Epithelial cell of proximal tubule (primary cell): ENCODE results near the gene ZNF587. TPM values are rescaled to one million over a fixed set of nuclear protein-coding genes. Genes with fewer than 3 reads are reported as not detected.
A peak's percentile ranks its signal among the peaks of the same experiment; 100 is the strongest.
"Not testable (repeated sequence)": the region's sequence is repeated elsewhere in the genome, so short reads cannot be mapped to it uniquely, and the experiment has no call there.

Source experiments
- DNase-seq: peaks from one replicate; pipeline ENCODE4 v3.0.0-alpha.2; 2011; ENCODE audit warnings: low read depth
- H3K4me3 ChIP-seq: 2 replicates; pipeline ENCODE4 v1.5.1; 2011; ENCODE audit warnings: low read depth, mild to moderate bottlenecking, low read length
- total RNA-seq: library from RNA; depleted of rRNA; stranded (reverse); fragments of >200 nt; gene quantifications from 2 replicates; pipeline ENCODE4 v1.2.3, GENCODE V29; 2015
- TF ChIP-seq, protein P1 (sequence below): conservative IDR thresholded peaks from 2 replicates; pipeline ENCODE4 v1.5.1; 2012; ENCODE audit warnings: low read depth, mild to moderate bottlenecking, low read length

Gene ZNF587
- total RNA-seq, 1 donor from 2014 or later = 14.4 TPM

DNA sequence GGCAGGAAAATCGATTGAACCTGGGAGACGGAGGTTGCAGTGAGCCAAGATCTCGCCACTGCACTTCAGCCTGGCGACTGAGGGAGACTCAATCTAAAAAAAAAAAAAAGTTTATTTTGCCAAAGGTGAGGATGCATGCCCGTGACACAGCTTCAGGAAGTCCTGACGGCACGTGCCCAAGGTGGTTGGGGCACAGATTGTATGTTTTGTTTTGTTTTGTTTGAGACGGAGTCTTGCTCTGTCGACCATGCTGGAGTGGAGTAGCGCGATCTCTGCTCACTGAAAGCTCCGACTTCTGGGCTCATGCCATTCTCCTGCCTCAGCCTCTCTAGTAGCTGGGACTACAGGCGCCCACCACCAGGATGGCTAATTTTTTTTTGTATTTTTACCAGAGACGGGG is 31.7 kb upstream of the ZNF587 start:
- TF ChIP-seq, protein P1, sequence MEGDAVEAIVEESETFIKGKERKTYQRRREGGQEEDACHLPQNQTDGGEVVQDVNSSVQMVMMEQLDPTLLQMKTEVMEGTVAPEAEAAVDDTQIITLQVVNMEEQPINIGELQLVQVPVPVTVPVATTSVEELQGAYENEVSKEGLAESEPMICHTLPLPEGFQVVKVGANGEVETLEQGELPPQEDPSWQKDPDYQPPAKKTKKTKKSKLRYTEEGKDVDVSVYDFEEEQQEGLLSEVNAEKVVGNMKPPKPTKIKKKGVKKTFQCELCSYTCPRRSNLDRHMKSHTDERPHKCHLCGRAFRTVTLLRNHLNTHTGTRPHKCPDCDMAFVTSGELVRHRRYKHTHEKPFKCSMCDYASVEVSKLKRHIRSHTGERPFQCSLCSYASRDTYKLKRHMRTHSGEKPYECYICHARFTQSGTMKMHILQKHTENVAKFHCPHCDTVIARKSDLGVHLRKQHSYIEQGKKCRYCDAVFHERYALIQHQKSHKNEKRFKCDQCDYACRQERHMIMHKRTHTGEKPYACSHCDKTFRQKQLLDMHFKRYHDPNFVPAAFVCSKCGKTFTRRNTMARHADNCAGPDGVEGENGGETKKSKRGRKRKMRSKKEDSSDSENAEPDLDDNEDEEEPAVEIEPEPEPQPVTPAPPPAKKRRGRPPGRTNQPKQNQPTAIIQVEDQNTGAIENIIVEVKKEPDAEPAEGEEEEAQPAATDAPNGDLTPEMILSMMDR = no peak
- H3K4me3 ChIP-seq = no peak overlapping the region
- DNase-seq = no peak

DNA sequence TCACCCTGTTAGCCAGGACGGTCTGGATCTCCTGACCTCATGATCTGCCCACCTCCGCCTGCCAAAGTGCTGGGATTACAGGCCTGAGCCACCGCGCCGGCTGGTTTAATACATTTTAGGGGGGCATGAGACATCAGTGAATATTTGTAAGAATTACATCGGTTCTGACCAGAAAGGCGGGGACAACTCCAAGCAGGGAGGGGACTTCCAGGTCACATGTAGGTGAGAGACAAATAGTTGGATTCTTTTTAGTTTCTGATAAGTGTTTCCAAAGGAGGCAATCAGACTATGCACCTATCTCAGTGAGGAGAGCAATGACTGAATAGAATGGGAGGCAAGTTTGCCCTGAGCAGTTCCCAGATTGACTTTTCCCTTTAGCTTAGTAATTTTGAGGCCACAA is 31.3 kb upstream of the ZNF587 start:
- DNase-seq = no peak
- no peak overlapping the region for H3K4me3 ChIP-seq
- TF ChIP-seq, protein P1 = no peak

DNA sequence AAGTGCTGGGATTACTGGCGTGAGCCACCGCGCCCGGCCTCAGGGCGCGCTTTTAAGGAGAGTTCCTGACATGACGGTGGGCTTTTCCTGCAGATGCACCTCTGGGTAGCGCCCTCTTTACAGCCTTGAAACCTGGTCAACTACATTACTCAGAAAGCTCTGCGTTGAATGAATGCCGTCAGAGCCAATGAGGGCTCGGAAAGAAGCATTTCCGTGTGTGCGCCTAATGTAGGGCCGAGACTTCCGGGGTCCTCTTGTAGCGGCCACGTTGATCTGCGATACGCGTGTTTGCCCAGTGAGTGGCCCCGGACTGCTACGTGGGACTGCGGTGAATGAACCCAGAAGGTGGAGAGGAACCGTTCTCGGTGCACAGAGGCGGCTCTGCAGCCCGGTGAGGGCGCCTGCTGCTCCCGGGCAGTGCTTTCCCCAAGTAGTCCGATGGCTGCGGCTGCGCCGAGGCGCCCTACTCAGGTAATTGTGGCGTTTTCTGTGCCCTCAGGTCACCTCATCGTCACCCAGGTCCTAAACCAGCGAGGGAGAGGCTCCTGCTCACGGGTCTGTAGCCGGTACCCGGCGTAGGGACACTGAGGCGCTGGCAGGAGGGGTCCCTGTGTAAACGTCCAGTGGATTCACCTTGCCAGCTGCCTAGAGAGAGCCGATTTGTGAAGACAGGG is 30.0 kb upstream of the ZNF587 start:
- peak overlapping the region; percentile 81 for H3K4me3 ChIP-seq
- TF ChIP-seq, protein P1 = peak; percentile 17
- DNase-seq = peak; percentile 78

DNA sequence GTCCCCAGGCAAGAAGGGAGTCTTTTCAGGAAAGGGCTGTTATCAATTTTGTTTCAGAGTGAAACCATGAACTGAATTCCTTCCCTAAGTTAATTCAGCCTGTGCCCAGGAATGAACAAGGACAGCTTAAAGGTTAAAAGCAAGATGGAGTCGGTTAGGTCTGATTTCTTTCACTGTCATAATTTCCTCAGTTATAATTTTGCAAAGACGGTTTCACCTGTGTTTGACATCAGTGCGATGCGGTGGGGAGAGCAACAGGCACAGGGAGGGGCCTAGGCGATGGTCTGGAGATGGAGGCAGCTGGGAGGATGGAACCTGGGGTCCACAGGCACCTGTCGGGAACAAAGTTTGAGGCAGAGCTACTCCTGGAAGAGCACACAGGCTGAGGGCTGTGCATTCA is 29.1 kb upstream of the ZNF587 start:
- peak overlapping the region; percentile 81 for H3K4me3 ChIP-seq
- TF ChIP-seq, protein P1 = no peak
- no peak for DNase-seq

DNA sequence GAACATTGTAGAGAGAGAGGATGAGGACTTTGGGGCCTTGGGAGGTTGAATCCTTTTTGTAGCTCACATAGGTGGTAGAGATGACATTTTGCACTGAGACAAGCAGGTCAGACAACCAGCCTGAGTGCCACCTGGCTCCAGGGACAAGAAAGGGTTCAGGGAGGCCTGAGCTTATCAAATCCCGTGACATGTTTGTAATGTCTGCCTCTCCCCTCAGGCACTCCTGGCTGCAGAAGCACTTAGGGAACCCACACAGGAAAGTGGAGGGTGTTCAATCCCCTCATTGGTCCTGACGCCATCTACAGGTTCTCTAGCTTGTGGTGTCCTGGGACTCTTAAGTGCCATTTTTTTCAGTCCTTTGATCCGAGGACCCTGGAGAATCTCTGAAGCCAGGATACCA is 28.6 kb upstream of the ZNF587 start:
- H3K4me3 ChIP-seq, DNase-seq: not testable (repeated sequence)

DNA sequence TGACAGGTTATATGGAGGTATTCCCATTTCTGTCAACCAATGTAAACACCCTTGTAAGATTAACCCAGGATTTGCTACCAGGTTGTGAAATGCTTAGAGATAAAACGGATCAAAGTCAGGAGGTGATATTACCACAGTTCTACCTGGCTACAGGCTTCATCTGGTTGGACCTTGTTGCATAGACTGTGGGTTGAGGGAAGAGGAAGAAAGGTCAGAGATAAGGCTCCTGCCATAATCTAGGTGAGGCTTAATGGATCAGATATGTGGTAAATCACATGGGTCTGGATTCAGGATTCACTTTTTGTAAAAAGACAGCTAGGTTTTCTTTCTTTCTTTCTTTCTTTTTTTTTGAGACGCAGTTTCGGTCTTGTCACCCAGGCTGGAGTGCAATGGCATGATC is 28.2 kb upstream of the ZNF587 start:
- H3K4me3 ChIP-seq, DNase-seq: not testable (repeated sequence)

DNA sequence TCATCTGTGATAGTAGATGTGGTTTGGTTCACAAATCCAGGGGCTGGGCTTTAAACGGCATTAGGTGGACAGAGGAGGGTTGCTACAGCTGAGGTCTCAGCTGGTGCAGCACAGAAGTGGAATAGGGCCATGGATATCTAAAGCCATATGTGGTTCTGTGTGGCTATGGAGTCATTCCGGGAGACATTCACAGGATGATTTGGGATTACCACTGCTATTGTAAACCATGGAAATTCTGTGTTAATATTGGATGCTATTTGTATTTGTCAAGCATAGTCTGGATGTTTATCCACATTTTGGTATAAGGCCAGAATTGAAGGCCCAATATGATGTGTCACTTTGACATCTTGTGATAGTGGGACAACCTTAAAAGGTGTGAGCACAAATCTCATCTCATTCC is 26.5 kb upstream of the ZNF587 start:
- not testable (repeated sequence) for DNase-seq, H3K4me3 ChIP-seq

DNA sequence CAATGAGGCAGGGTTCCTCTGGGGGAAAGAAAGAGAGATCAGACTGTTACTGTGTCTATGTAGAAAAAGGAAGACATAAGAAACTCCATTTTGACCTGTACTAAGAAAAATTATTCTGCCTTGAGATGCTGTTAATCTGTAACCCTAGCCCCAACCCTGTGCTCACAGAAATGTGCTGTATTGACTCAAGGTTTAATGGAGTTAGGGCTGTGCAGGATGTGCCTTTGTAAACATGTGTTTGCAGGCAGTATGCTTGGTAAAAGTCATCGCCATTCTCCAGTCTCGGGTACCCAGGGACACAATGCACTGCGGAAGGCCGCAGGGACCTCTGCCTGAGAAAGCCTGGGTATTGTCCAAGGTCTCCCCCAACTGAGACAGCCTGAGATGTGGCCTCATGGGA is 26.1 kb upstream of the ZNF587 start:
- not testable (repeated sequence) for H3K4me3 ChIP-seq

DNA sequence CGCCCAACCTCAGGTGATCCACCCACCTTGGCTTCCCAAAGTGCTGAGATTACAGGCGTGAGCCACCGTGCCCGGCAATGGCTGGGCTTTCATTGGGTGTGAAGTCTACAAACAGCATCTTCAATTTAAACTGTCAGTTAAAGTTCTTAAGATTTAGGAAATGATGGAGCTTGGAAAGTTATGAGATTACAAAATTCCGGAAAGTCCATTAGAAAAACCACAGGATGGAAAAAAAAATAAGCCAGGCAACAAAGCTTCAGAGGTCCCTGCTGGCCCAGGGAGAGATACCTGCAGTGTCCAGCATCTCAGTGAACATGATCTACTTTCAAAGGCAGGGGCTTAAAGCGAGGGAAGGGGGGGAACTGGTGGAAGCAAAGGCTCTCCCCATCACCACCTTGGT is 24.1 kb upstream of the ZNF587 start:
- TF ChIP-seq, protein P1 = no peak
- no peak overlapping the region for H3K4me3 ChIP-seq
- DNase-seq = no peak

More for the DNA sequence above, 26.1 kb upstream of the ZNF587 start:
- DNase-seq = not testable (repeated sequence)
